Endothelial cell of umbilical vein (primary cell): ENCODE data around the gene LCE6A. TPM values are rescaled to one million over a fixed set of nuclear protein-coding genes. Genes with fewer than 3 reads are reported as not detected.

Experiments
- BruUV-seq: library from RNA; stranded (reverse); fragments of 400-500 nt; replicated peaks from 2 replicates; lab custom pipeline; 2021; lab: Mats Ljungman, UMichigan
- CTCF ChIA-PET: fragments of 300-600, 350-600 bp; sonication (Branson Sonifier 250); formaldehyde crosslinking; loops from one replicate; lab custom pipeline; 2021; ENCODE audit warnings: antibody characterized with exemption, inconsistent platforms; lab: Charles Lee
- POLR2A ChIA-PET: fragments of 300-600, 350-600 bp; sonication (Branson Sonifier 250); formaldehyde crosslinking; loops from one replicate; lab custom pipeline; 2021; ENCODE audit warnings: antibody characterized with exemption, inconsistent platforms; lab: Charles Lee
- DNase-seq: peaks from one replicate; pipeline ENCODE4 v3.0.0-alpha.2; 2011; ENCODE audit warnings: low read depth, low spot score
- FAIRE-seq: peaks from 2 replicates; lab custom pipeline; 2011; peaks lifted over from hg19 to GRCh38; lab: Jason Lieb, UNC
- H2AFZ ChIP-seq: 2 replicates; pipeline ENCODE4 v1.6.0; 2012; ENCODE audit warnings: low read depth, low read length, control low read depth, inconsistent platforms
- H3K27ac ChIP-seq: 2 replicates; pipeline ENCODE4 v1.5.1; 2011; ENCODE audit warnings: low read depth, mild to moderate bottlenecking, control low read depth, low read length, moderate library complexity; ENCODE audit not compliant: insufficient read depth
- H3K27me3 ChIP-seq, 2 experiments: 2 replicates each; pipeline versions ENCODE4 v1.6.0 to v1.6.1; 2011; ENCODE audit warnings: low read length in 2 of 2, mixed read lengths in 1 of 2; ENCODE audit not compliant: control insufficient read depth in 2 of 2, insufficient read depth in 2 of 2
- H3K36me3 ChIP-seq, 2 experiments: 2 replicates in 1 of 2; 3 replicates in 1 of 2; pipeline ENCODE4 v1.5.1; 2011; ENCODE audit warnings: low read length in 2 of 2, mild to moderate bottlenecking in 1 of 2, moderate library complexity in 1 of 2; ENCODE audit not compliant: control insufficient read depth in 2 of 2, insufficient read depth in 2 of 2; ENCODE audit errors: extremely low read depth in 1 of 2
- H3K4me1 ChIP-seq: 3 replicates; pipeline ENCODE4 v1.5.1; 2011; ENCODE audit warnings: mild to moderate bottlenecking, low read length; ENCODE audit not compliant: control insufficient read depth, insufficient read depth; ENCODE audit errors: extremely low read depth
- H3K4me2 ChIP-seq: 2 replicates; pipeline ENCODE4 v1.6.1; 2011; ENCODE audit warnings: low read length, control low read depth, mixed read lengths; ENCODE audit not compliant: insufficient read depth
- H3K4me3 ChIP-seq, 3 experiments: fragments of 200-600 bp in 1 of 3; sonication (generic), shearing (Covaris generic) in 1 of 3; replicated peaks in 1 of 3; 2 replicates each; pipeline ENCODE4 v1.5.1; 2011 to 2016; ENCODE audit warnings: control low read depth in 3 of 3, low read length in 3 of 3, mild to moderate bottlenecking in 2 of 3, inconsistent platforms in 1 of 3, low read depth in 1 of 3, moderate library complexity in 1 of 3; ENCODE audit not compliant: insufficient read depth in 1 of 3
- H3K79me2 ChIP-seq: 2 replicates; pipeline ENCODE4 v1.6.0; 2012; ENCODE audit warnings: low read length, inconsistent platforms; ENCODE audit not compliant: control insufficient read depth, insufficient read depth
- H3K9ac ChIP-seq: replicated peaks from 2 replicates; pipeline ENCODE3; 2011; ENCODE audit warnings: low read length, control low read depth; ENCODE audit not compliant: insufficient read depth; ENCODE audit errors: extremely low read depth
- H3K9me1 ChIP-seq: replicated peaks from 3 replicates; pipeline ENCODE4 v1.6.0; 2011; ENCODE audit warnings: mild to moderate bottlenecking, low read length; ENCODE audit not compliant: control insufficient read depth, insufficient read depth; ENCODE audit errors: extremely low read depth
- H3K9me3 ChIP-seq: replicated peaks from 2 replicates; pipeline ENCODE4 v1.5.1; 2012; ENCODE audit warnings: low read length, inconsistent platforms; ENCODE audit not compliant: control insufficient read depth, insufficient read depth
- H4K20me1 ChIP-seq: replicated peaks from 2 replicates; pipeline ENCODE3; 2011; ENCODE audit warnings: mild to moderate bottlenecking, low read length; ENCODE audit not compliant: control insufficient read depth, insufficient read depth; ENCODE audit errors: extremely low read depth
- CTCF ChIP-seq, 2 donors: IDR thresholded peaks; 1 replicate in 1 of 2; 2 replicates in 1 of 2; pipeline ENCODE4 v1.5.1; 2011; ENCODE audit warnings: low read length in 2 of 2, mild to moderate bottlenecking in 2 of 2, moderate library complexity in 2 of 2, control low read depth in 1 of 2, inconsistent platforms in 1 of 2, low read depth in 1 of 2; ENCODE audit not compliant: insufficient read depth in 1 of 2; ENCODE audit errors: extremely low read depth in 1 of 2
- EZH2 ChIP-seq: IDR thresholded peaks from 2 replicates; pipeline ENCODE4 v1.6.1; 2012; ENCODE audit warnings: borderline replicate concordance, low read depth, mild to moderate bottlenecking, moderate library complexity, low read length, inconsistent platforms; ENCODE audit not compliant: severe bottlenecking
- FOS ChIP-seq: IDR thresholded peaks from 2 replicates; pipeline ENCODE4 v1.6.1; 2011; ENCODE audit warnings: mild to moderate bottlenecking, low read length, moderate library complexity, borderline replicate concordance; ENCODE audit not compliant: insufficient read depth
- GATA2 ChIP-seq: IDR thresholded peaks from 2 replicates; pipeline ENCODE4 v1.7.0; 2011; ENCODE audit warnings: low read depth, mild to moderate bottlenecking, moderate library complexity, mixed read lengths, low read length; ENCODE audit not compliant: insufficient read length, insufficient read depth
- JUN ChIP-seq: IDR thresholded peaks from 2 replicates; pipeline ENCODE4 v1.6.1; 2011; ENCODE audit warnings: borderline replicate concordance, low read depth; ENCODE audit not compliant: insufficient read length, insufficient read depth
- MYC ChIP-seq: IDR thresholded peaks from one replicate; pipeline ENCODE4 v1.6.1; 2011; ENCODE audit warnings: mild to moderate bottlenecking, low read depth, low read length
- POLR2A ChIP-seq: IDR thresholded peaks from 2 replicates; pipeline ENCODE4 v1.6.1; 2012; ENCODE audit warnings: low read depth, mild to moderate bottlenecking, control low read depth, low read length
- POLR2AphosphoS5 ChIP-seq: IDR thresholded peaks from 2 replicates; pipeline ENCODE4 v1.6.1; 2012; ENCODE audit warnings: low read depth, mild to moderate bottlenecking, control low read depth, low read length, moderate library complexity; ENCODE audit not compliant: insufficient read depth
- dilution Hi-C: fragments of 300-500 bp; cut with MboI; formaldehyde crosslinking; loops from one replicate; pipeline ENCODE4 v1.15.0; 2019; ENCODE audit warnings: low sequenced_read_pairs; ENCODE audit not compliant: extremely low pct_ligation_motif_present
- intact Hi-C: fragments of 100-400 bp; cut with micrococcal nuclease; formaldehyde crosslinking; loops from one replicate; pipeline ENCODE4 v1.10.0; 2022
- polyA plus RNA-seq, 4 experiments: library from polyadenylated mRNA; depleted of rRNA in 3 of 4; stranded (reverse) in 3 of 4; unstranded in 1 of 4; fragments of >200 nt; gene quantifications; 2 replicates each; pipeline versions ENCODE4 v1.2.1 to v1.2.3, GENCODE V29; 2011 to 2012; ENCODE audit warnings: missing spikeins in 1 of 4
- total RNA-seq: library from RNA; stranded (reverse); gene quantifications from 2 replicates; pipeline ENCODE4 v1.2.3, GENCODE V29; 2021
- TF ChIP-seq, protein P1 (sequence below): IDR thresholded peaks from 2 replicates; pipeline ENCODE4 v1.6.1; 2011; ENCODE audit not compliant: insufficient read depth, insufficient read length

LCE6A gene
- total and polyA plus RNA-seq, 2 donors (not counting 3 experiments of a cell fraction or from before 2014, with no cell fraction given): not detected

- Histone ChIP-seq H3K9ac (no peak overlapping the region), H3K9me1 (no peaks in the 10 kb centered on the region), H3K4me3 (no peak overlapping the region), H3K36me3 (no peaks in the 10 kb centered on the region), H3K4me2 (no peak overlapping the region), H4K20me1 (no peaks in the 10 kb centered on the region), H3K27ac (no peak overlapping the region), H2AFZ (no peak overlapping the region), H3K79me2 (no peaks in the 10 kb centered on the region), H3K4me1 (no peaks in the 10 kb centered on the region), H3K27me3 (no peaks in the 10 kb centered on the region), H3K9me3 (no peaks in the 10 kb centered on the region)
- TF ChIP-seq JUN: no peak
- no peak for TF ChIP-seq EZH2
- no peak for TF ChIP-seq POLR2AphosphoS5
- TF ChIP-seq, protein P1, sequence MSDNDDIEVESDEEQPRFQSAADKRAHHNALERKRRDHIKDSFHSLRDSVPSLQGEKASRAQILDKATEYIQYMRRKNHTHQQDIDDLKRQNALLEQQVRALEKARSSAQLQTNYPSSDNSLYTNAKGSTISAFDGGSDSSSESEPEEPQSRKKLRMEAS: no peak
- TF ChIP-seq GATA2: no peak
- intact Hi-C loops: no loop called here
- no TSS peak for BruUV-seq
- CTCF ChIA-PET: no interaction called here
- no peak for FAIRE-seq
- dilution Hi-C loops: no loop called here
- DNase-seq: no peak
- POLR2A ChIA-PET: no interaction called here
These were observed 19.4 kb upstream of the LCE6A start for GRCh38 chr1:152823294-152823693.

DNA sequence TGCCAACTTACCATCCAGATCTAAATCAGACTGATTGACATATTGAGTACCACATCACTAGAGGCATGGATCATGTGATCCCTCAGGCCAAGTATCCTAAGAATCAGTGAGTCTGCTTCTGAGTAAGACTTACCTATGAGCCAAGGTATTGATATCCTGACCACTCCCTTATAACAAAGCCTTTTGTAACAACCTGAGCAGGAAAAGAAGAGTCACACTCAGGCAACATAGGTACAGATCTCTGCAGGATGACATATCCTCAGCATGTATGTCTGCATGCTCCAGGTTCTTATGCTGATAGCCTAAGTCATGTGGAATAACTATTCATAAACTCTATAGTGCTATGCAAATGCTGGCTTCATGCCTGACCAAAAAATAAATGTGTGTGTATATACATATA is 17.7 kb upstream of the LCE6A start:
- Histone ChIP-seq H3K9me1 (no peaks in the 10 kb centered on the region), H3K27ac (no peak overlapping the region), H3K4me3 (no peak overlapping the region), H3K9me3 (no peaks in the 10 kb centered on the region), H4K20me1 (no peaks in the 10 kb centered on the region), H3K27me3 (no peaks in the 10 kb centered on the region), H3K9ac (no peak overlapping the region), H2AFZ (no peak overlapping the region), H3K36me3 (no peaks in the 10 kb centered on the region), H3K79me2 (no peaks in the 10 kb centered on the region), H3K4me1 (no peaks in the 10 kb centered on the region), H3K4me2 (no peak overlapping the region)
- no TSS peak for BruUV-seq
- CTCF ChIA-PET: no interaction called here
- DNase-seq: no peak
- FAIRE-seq: no peak
- no peak for TF ChIP-seq POLR2A
- no peak for TF ChIP-seq CTCF (IDR thresholded peaks at IDR 0.05; ENCODE audit: extremely low read depth in 1 of 2, insufficient read depth in 1 of 2, low read depth in 1 of 2, low read length in 2 of 2)
- TF ChIP-seq FOS: no peak
- no peak for TF ChIP-seq MYC
- TF ChIP-seq POLR2AphosphoS5: no peak
- TF ChIP-seq, protein P1: no peak
- no peak for TF ChIP-seq JUN
- no peak for TF ChIP-seq EZH2
- TF ChIP-seq GATA2: no peak
- dilution Hi-C loops (no loop called here), intact Hi-C loops (no loop called here)
- POLR2A ChIA-PET: no interaction called here
